ENCODE data around the gene DHRSX.

DHRSX gene

DNA sequence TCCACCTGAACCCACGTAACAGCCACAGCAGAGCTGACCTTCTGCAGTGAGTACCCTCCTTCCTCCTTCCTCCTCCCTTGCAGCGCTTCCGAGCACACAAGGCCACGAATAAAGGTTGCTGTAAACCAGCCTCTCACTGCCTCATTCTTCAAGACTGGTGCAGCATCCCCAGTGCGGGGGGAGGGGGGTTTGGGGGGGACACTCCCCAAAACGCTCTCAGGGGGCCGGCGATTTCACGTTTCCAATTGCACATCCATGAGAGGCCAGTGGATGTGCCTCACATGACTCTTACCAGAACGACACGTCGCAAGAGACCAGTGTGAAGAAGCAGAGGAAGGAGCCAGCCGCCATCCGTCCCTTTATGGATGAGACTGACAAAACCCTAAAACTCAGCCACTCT lies 5.2 kb downstream of the DHRSX start:
- TF ChIP-seq, protein P1, sequence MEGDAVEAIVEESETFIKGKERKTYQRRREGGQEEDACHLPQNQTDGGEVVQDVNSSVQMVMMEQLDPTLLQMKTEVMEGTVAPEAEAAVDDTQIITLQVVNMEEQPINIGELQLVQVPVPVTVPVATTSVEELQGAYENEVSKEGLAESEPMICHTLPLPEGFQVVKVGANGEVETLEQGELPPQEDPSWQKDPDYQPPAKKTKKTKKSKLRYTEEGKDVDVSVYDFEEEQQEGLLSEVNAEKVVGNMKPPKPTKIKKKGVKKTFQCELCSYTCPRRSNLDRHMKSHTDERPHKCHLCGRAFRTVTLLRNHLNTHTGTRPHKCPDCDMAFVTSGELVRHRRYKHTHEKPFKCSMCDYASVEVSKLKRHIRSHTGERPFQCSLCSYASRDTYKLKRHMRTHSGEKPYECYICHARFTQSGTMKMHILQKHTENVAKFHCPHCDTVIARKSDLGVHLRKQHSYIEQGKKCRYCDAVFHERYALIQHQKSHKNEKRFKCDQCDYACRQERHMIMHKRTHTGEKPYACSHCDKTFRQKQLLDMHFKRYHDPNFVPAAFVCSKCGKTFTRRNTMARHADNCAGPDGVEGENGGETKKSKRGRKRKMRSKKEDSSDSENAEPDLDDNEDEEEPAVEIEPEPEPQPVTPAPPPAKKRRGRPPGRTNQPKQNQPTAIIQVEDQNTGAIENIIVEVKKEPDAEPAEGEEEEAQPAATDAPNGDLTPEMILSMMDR (IDR thresholded peaks at IDR 0.05; ENCODE audit: insufficient read depth, missing control alignments): no peak
- FAIRE-seq: no peak
- no peak for DNase-seq (ENCODE audit: insufficient read length, low spot score)

DNA sequence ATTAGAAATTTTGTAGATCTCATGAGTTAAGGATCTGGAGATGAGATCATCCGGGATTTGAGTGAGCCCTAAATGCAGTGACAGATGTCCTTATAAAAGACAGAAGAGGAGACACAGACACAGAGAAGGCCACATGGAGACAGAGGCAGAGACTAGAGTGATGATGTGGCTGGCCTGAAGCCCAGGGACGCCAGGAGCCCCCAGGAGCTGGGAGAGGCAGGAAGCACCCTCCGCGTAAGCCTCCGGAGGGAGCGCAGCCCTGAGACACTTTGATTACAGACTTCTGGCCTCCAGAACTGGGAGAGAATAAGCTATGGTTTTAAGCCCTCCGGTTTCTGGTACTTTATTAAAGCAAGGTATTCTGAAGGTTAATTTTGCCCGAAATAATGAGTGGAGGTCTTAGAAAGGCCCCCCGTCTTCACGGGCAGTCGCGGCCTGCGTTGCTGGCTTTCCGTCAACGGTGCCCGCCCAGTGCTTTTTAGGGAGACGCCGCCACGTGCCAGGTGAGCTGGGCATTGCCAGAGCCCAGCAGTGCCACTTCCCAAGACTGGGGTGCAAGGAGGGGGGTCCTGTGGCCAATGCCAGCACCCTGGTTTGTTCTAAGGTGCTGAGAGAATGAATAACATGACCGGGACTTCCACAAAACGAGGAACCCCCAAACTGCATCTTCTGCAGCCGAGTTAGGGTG lies 8.1 kb downstream of the DHRSX start:
- DNase-seq (ENCODE audit: insufficient read length, low spot score) (peak; percentile 49), FAIRE-seq (no peak)
- TF ChIP-seq, protein P1 (IDR thresholded peaks at IDR 0.05; ENCODE audit: insufficient read depth, missing control alignments): no peak

DNA sequence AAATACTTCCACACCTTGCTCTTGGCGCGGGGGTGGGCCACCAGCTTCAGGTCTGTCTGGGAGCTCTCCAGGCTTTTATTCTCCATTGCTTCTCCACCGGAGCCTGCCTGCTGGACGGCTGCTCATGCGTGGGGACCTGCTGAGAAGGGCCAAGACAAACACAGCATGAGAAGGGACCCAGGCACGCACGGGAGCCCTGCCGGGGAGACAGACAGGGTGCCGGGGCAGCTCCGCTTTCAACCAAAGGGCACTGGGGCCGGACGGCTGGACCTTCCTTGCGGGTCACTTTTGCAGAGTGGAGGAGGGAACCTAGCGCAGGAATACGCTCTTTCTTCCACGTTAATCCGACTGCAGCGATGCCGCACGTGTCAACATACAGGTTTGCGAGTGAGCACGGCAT lies 10.1 kb downstream of the DHRSX start:
- TF ChIP-seq, protein P1 (IDR thresholded peaks at IDR 0.05; ENCODE audit: insufficient read depth, missing control alignments): no peak
- no peak for FAIRE-seq
- DNase-seq (ENCODE audit: insufficient read length, low spot score): no peak

DNA sequence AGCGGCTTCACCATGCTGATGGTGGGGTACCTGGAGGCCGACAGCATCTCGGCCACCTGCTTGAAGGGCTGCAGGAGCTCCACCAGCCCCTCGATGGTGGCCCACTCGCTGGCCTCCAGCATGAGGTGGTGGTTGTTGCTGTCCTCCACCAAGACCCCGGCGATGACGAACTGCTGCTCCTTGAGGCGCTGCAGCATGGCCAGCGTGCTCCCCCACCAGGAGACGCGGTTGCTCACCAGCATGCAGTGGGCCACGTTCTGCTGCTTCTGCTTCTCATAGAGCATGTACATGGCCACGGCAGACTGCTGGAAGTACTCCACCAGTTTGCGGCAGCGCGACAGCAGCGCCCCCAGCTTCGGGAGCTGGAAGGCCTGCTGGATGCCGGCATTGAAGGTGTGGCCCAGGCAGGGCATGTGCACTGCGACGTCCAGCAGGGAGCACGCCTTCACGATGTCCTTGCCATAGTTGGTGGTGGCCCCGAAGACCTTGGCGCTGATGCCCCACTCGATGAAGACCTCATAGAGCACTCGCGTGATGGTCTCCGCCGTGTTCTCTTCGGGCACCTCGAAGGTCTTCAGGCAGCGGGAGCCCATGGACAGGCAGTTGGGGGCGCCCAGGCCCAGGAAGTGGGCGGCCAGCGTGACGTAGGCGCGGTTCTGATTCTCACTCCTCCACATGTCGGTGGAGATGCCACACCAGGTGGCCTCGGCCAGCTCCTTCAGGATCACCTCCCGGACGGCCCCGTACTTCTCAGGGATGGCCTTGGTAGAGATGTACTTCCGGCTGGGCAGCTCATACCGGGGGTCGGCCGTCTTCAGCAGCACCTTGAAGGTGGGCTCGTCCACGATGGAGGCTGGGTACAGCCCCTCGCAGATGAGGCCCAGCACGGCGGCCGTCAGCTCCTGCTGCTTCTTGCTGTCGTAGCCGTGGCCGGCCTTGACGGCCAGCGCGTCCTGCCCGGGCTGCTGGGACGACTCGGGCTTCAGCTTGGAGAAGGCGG lies 11.0 kb downstream of the DHRSX start:
- no peak for FAIRE-seq
- TF ChIP-seq, protein P1 (IDR thresholded peaks at IDR 0.05; ENCODE audit: insufficient read depth, missing control alignments): no peak
- DNase-seq (ENCODE audit: insufficient read length, low spot score): no peak

DNA sequence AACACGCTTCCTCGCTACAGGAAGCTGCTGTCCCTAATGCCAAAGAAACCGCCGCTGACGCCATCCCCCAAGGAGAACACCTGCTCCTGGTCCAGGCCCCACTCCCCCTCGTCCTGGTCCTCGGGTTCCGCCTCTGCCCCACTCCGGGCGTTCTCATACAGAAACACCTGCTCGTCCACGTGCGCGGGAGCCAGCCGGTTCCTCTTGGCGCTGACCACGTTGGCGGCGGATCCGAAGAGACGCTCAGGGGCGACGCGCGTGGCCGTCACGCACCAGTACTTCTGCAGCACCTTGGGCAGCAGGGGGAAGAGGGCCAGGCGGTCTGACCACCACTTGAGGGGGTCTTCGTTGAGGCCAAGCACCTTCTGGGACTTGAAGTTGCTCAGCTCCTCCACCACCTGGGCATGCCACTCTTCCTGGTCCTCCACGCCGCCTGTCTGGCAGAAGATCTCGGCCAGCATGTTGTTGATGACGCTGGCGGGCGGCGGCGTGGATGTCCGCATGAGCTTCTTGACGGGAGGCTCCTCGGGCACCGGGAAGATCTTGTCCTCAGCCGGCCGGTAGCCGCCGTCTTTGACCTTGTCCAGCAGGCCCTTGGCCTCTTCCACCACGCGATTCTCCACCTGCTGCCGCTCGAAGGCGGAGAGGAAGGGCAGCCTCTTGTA lies 12.0 kb downstream of the DHRSX start:
- TF ChIP-seq, protein P1 (IDR thresholded peaks at IDR 0.05; ENCODE audit: insufficient read depth, missing control alignments): no peak
- no peak for DNase-seq (ENCODE audit: insufficient read length, low spot score)
- no peak for FAIRE-seq

DNA sequence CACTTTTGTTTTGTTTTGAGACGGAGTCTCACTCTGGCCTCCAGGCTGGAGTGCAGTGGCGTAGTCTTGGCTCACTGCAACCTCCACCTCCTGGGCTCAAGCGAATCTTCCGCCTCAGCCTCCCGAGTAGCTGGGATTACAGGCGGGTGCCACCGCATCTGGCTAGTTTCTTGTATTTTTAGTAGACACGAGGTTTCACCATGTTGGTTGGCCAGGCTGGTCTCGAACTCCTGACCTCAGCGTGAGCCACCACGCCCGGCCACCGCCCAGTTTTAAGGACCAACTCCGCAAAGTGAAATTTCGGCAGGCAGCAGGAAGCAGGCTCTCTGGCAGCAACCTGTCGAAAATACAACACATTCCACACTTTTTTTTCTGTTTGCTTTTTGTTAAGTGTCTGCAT lies 13.4 kb downstream of the DHRSX start:
- no peak for FAIRE-seq
- DNase-seq (ENCODE audit: insufficient read length, low spot score): no peak
- TF ChIP-seq, protein P1 (IDR thresholded peaks at IDR 0.05; ENCODE audit: insufficient read depth, missing control alignments): no peak
